ENCODE results near the gene CDC14A.
"Not testable (repeated sequence)": the region's sequence is repeated elsewhere in the genome, so short reads cannot be mapped to it uniquely, and the experiment has no call there.

CDC14A gene

DNA sequence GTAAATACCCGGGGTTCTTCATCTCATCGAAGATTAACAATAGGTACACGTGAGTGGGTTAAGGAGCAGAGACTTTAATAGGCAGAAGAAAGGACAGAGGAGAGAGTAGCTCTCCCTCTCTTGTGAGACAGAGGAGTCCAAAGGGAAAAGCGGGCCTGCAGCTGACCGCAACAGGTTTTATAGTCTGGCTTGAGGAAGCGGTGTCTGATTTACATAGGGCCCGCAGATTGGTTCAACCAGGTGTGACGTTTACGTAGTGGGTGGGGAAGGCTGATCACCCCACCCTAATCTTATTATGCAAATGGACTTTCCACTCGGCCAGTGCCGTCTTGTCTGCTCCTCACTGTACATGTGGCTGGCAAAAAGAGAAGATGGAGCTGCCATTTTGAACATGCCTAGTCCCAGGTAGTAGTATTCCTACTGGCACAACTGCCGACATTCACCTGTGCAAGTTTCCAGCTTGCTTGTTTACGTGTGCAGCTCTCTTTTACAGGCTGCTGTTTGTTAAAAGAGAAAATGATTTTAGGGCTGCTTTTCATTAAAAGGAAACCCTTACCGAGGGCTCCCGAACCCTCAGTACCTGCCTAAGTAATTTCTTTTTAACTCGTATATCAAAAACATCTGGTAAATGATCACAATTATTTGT, 10.6 kb downstream of the CDC14A start:
- DNase-seq (ENCODE audit: low read depth) = no peak

DNA sequence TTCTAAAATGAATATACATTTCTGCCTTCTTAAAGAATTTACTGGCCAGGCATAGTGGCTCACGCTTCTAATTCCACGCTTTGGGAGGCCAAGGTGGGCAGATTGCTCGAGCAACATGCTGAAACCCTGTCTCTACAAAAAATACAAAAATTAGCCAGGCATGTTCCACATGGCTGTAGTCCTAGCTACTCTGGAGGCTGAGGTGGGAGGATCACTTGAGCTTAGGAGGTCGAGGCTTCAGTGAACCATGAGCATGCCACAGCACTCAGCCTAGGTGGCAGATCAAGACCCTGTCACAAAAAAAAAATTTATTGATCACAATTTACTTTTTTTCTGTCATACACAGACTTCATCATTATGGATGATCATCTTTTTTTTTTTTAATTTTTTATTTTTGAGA, 11.5 kb downstream of the CDC14A start:
- no peak for DNase-seq (ENCODE audit: low read depth)

GRCh38 chr1:100364697-100365096, 12.4 kb downstream of the CDC14A start:
- DNase-seq (ENCODE audit: low read depth) = no peak

DNA sequence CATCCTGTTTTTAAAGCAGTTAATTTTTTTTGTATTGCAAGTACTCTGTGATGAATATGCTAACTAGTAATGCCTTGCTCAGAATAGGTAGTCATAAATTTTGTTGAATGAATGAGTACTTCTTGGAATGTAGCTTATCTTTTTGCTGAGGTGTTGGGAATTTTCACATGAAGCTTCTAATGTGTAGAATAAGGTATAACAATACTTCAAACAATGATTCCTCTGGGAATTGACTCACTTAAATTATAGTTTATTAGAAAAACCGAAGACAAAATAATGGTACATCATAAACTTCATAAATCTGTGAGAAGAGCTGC, 13.9 kb downstream of the CDC14A start:
- no peak for DNase-seq (ENCODE audit: low read depth)

GRCh38 chr1:100369339-100369738, 17.0 kb downstream of the CDC14A start:
- DNase-seq (ENCODE audit: low read depth) = not testable (repeated sequence)

GRCh38 chr1:100373953-100374352, 21.6 kb downstream of the CDC14A start:
- DNase-seq (ENCODE audit: low read depth) = not testable (repeated sequence)

- not testable (repeated sequence) for DNase-seq (ENCODE audit: low read depth)
These were observed 24.6 kb downstream of the CDC14A start for GRCh38 chr1:100376890-100377289.

DNA sequence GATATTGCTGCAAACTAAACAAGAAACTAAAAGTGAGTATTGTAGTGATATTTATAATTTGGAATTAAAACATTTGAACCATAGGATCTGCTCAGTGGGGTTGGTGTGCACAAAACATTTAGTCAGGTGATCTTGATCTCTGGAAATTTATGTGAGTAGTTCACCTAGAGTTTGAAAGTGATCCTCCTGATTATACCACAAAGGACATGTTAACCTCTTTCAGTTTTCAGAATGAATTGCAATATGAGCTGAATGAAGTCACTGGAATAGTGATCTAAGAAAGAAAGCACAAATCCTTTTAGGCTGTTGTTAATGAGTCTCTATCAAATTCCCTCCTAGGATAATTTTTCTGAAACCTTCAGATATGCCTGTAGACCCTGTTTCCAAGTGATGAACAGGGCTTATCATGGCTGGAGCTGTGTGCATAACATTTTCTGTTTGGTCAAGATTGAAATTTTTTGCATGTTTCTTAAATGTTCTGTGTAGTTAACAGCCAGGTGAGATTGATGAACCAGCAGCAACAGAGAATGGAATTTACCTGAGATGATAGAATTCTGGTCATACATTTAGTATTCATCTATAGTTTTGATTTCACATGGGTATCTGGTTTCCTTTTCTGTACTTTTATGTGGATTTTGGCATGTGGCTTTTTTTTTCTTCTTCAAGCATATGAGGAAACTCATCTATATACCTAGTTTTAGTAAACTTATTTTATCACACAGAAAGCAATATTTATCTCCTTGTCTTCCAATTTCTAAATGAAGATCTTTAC, 25.5 kb downstream of the CDC14A start:
- DNase-seq (ENCODE audit: low read depth) = no peak

GRCh38 chr1:100378956-100379355, 26.6 kb downstream of the CDC14A start:
- DNase-seq (ENCODE audit: low read depth) = no peak

DNA sequence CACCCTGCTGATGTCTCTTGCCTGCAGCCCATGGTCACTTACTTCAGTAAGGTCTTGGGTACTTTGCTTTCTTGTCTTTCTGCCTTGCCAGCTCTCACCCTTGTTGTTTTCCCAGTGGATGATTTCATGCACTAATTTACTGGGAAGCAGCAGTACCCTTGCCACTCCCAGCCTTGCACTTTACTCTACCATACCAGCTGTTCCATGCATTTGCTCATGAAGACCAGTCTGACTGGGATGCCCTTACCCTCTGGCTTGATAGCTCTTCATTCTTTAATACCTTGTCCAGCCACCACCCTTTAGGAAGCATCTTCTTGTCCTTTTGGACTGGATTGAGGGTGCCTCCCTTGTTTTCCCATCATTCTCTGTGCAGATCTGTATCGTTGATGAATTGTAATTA, 28.3 kb downstream of the CDC14A start:
- no peak for DNase-seq (ENCODE audit: low read depth)

DNA sequence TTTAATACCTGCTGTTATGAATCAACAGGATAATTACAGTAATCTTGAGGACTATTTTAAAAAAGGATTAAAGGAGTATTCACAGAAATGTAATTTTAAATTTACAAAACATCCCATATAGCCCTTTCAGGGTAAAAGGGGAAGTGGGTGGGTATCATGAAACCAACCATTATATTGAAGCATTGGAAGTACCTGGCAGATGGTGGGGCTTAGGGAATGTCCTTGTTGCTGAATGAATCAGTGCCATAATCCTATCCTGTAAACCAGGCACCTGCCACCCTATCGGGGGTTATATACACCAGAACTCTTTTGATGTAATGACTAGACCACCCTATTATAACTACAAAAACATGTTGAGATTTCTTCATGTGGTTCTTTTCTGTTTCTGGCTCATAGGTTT, 30.4 kb downstream of the CDC14A start:
- no peak for DNase-seq (ENCODE audit: low read depth)

GRCh38 chr1:100383743-100384405, 31.6 kb downstream of the CDC14A start:
- no peak for DNase-seq (ENCODE audit: low read depth)

DNA sequence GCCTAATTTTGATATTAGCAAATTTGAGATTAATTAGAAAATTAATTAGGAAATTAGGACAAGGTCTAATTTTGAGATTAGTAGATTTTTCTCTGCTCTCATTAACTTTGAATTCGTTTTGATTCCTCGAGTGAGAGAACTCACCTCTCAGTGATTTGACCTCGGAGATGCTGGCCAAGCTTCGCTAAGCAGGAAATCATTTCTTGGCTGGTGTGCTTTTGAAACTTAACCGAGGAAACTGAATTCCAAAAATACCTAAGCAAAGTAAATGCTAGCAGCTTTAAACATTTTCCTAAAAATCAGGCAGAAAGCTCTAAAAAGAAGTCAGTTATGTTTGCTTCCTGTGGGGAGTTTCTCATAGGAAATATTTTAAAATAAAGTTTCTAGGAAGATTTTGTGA, 34.9 kb downstream of the CDC14A start:
- DNase-seq (ENCODE audit: low read depth) = no peak

DNA sequence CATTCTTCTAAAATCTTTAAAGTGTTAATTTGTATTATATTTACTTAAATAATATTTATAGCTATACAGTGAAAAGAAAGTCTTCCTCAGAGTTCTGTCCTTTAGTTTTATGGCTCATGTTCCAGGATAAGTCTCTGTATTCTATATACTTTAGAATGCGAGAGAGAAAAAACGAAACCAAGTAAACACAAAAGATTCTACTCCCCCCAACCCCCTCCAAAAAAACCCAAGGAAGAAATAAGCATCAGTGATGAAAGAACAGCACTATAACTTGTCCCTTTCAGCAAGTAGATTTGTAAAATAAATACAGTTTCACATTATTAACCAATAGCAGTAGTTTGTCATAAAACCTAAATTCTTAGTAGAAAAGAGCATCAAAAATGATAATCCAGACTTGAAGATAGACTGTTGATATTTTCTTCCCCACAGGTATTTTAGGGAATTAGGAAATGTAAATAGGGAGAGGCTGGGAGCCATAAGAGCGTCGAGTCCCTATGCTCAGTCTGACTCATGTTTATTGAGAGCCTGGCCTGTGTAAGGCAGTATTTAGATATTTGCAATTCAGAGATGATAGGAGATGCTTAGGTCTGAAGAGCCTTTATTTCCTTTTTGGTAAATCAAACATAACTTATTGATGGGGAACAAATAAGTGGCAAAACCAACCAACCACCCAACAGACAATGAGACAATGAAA, 35.5 kb downstream of the CDC14A start:
- DNase-seq (ENCODE audit: low read depth) = no peak

GRCh38 chr1:100390531-100390930, 38.2 kb downstream of the CDC14A start:
- DNase-seq (ENCODE audit: low read depth) = no peak

DNA sequence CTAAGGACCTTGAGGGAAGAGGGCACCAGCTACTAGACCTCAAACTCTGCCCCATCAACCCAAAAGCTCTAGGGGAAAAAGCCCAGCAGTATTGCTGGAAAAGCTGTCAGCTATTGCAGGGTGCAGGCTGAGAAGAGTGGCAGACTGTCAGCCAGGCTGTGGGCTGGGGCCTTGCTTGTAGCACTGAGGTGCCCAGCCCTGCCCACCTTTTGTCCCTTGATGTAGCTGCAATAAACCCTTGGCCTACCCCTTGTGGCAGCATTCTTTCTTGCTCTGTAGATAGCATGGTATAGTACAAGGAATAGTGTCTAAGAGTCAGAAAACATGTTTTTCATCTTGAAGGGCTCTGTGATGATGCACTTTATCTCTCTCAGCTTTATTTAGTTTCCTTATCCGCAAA, 39.4 kb downstream of the CDC14A start:
- DNase-seq (ENCODE audit: low read depth) = no peak

DNA sequence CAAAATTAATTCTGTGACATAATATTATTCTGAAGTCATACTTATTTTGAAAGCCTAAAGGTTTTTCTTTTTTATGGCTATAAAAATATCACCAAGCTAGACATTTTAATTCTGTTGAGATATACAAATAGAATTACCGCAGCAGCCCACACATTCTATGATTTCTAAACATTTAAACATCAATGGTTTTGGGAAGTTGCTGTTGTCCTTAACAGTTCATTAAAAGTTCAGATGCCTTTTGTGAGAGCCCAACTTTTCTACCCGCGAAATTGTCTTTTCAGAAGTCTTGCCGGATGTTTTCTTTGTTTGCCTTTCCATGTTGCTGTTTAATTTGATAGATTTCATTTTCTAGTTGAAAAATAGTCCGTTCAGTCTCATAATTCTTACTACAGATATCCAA, 40.5 kb downstream of the CDC14A start:
- no peak for DNase-seq (ENCODE audit: low read depth)

GRCh38 chr1:100394285-100394684, 42.0 kb downstream of the CDC14A start:
- DNase-seq (ENCODE audit: low read depth) = no peak

GRCh38 chr1:100395913-100396312, 43.6 kb downstream of the CDC14A start:
- no peak for DNase-seq (ENCODE audit: low read depth)

- DNase-seq (ENCODE audit: low read depth) = no peak
These were observed 44.3 kb downstream of the CDC14A start for GRCh38 chr1:100396651-100397050.

- no peak for DNase-seq (ENCODE audit: low read depth)
These were observed 45.4 kb downstream of the CDC14A start for GRCh38 chr1:100397681-100398080.

GRCh38 chr1:100398648-100399047, 46.3 kb downstream of the CDC14A start:
- no peak for DNase-seq (ENCODE audit: low read depth)

- DNase-seq (ENCODE audit: low read depth) = peak; percentile 37
These were observed 48.1 kb downstream of the CDC14A start for GRCh38 chr1:100400404-100400803.

Data from CMK (cell line).